Peyer's patch (tissue), 4 donors: ENCODE results near the gene MREG. TPM values are rescaled to one million over a fixed set of nuclear protein-coding genes. Genes with fewer than 3 reads are reported as not detected.
"Not testable (repeated sequence)": the region's sequence is repeated elsewhere in the genome, so short reads cannot be mapped to it uniquely, and the experiment has no call there.

Experiments
- DNase-seq, 3 donors: peaks; one replicate each; pipeline ENCODE4 v3.0.0-alpha.2; 2017 to 2019
- H3K27ac ChIP-seq, 4 donors: fragments of 200-600 bp; sonication (generic); one replicate each; pipeline ENCODE4 v1.5.1; 2016 to 2019
- H3K27me3 ChIP-seq, 2 donors: fragments of 200-600 bp; sonication (generic); one replicate each; pipeline ENCODE4 v1.5.1; 2019
- H3K36me3 ChIP-seq, 3 donors: fragments of 200-600 bp; sonication (generic); one replicate each; pipeline ENCODE4 v1.5.1; 2016 to 2019
- H3K4me1 ChIP-seq, 4 donors: fragments of 200-600 bp; sonication (generic); one replicate each; pipeline ENCODE4 v1.5.1; 2016 to 2019
- H3K4me3 ChIP-seq, 4 donors: fragments of 200-600 bp; sonication (generic); 1 replicate in 3 of 4; 2 replicates in 1 of 4; pipeline ENCODE4 v1.5.1; 2016 to 2019; ENCODE audit warnings: mild to moderate bottlenecking in 1 of 4
- H3K9me3 ChIP-seq, 4 donors: fragments of 200-600 bp; sonication (generic); one replicate each; pipeline ENCODE4 v1.5.1; 2016 to 2019; ENCODE audit warnings: mild to moderate bottlenecking in 1 of 4
- CTCF ChIP-seq, 6 experiments: fragments of 450-650 bp in 4 of 6; fragments of 200-600 bp in 2 of 6; sonication (generic) in 1 of 6; IDR thresholded peaks; one replicate each; pipeline ENCODE4 v1.5.1; 2017 to 2019; ENCODE audit warnings: antibody characterized with exemption in 6 of 6, mild to moderate bottlenecking in 3 of 6, moderate library complexity in 1 of 6
- POLR2A ChIP-seq, 2 donors: fragments of 450-650 bp; IDR thresholded peaks; one replicate each; pipeline ENCODE4 v1.5.1; 2017; ENCODE audit warnings: antibody characterized with exemption in 2 of 2, mild to moderate bottlenecking in 2 of 2, moderate library complexity in 2 of 2
- total RNA-seq, 4 donors: library from RNA; depleted of rRNA; stranded (reverse); fragments of >200 nt; gene quantifications; one replicate each; pipeline ENCODE4 v1.1.0, GENCODE V29; 2016

Gene MREG
- total RNA-seq, 4 donors from 2014 or later, result 6.2 to 10.7 (median 7.2) TPM

- Histone ChIP-seq H3K4me3 (no peak overlapping the region), H3K36me3 (no peaks in the 10 kb centered on the region), H3K9me3 (no peaks in the 10 kb centered on the region), H3K27me3 (no peaks in the 10 kb centered on the region), H3K4me1 (no peaks in the 10 kb centered on the region), H3K27ac (no peak overlapping the region)
- DNase-seq, result no peak
- TF ChIP-seq POLR2A (IDR thresholded peaks at IDR 0.05) (no peak), CTCF (IDR thresholded peaks at IDR 0.05) (no peak)
Observed at GRCh38 chr2:216014986-216015385, 1.6 kb upstream of the MREG start.

GRCh38 chr2:216014006-216014405 is 655 bp upstream of the MREG start:
- H3K4me3 ChIP-seq, result no peak overlapping the region
- no peak for TF ChIP-seq POLR2A (IDR thresholded peaks at IDR 0.05)
- TF ChIP-seq CTCF (IDR thresholded peaks at IDR 0.05), result no peak

GRCh38 chr2:216012830-216013079 is 596 bp downstream of the MREG start:
- H3K36me3 ChIP-seq, result no peaks in the 10 kb centered on the region
- H3K4me3 ChIP-seq, result peak overlapping the region; percentile 59 to 80 (median 73)
- H3K4me1 ChIP-seq, result no peaks in the 10 kb centered on the region
- DNase-seq, result no peak
- H3K27ac ChIP-seq, result peak overlapping the region in 1 of 4 donors; percentile 59
- no peaks in the 10 kb centered on the region for H3K27me3 ChIP-seq
- TF ChIP-seq POLR2A (IDR thresholded peaks at IDR 0.05) (no peak), CTCF (IDR thresholded peaks at IDR 0.05) (no peak)
- no peaks in the 10 kb centered on the region for H3K9me3 ChIP-seq

More at GRCh38 chr2:216014006-216014405, 655 bp upstream of the MREG start:
- Histone ChIP-seq H3K27me3 (no peaks in the 10 kb centered on the region), H3K27ac (no peak overlapping the region), H3K36me3 (no peaks in the 10 kb centered on the region), H3K4me1 (no peaks in the 10 kb centered on the region), H3K9me3 (no peaks in the 10 kb centered on the region)
- DNase-seq, result no peak

GRCh38 chr2:216012133-216012829 is 1.1 kb downstream of the MREG start:
- no peak overlapping the region for H3K27ac ChIP-seq
- peak overlapping the region; percentile 59 to 80 (median 73) for H3K4me3 ChIP-seq
- DNase-seq, result no peak

GRCh38 chr2:216009215-216009614 is 4.1 kb downstream of the MREG start:
- not testable (repeated sequence) for DNase-seq, H3K4me1 ChIP-seq, H3K27me3 ChIP-seq, H3K27ac ChIP-seq, H3K9me3 ChIP-seq, H3K4me3 ChIP-seq, H3K36me3 ChIP-seq

More at GRCh38 chr2:216012133-216012829, 1.1 kb downstream of the MREG start:
- Histone ChIP-seq H3K27me3 (no peaks in the 10 kb centered on the region), H3K9me3 (no peaks in the 10 kb centered on the region), H3K36me3 (no peaks in the 10 kb centered on the region), H3K4me1 (no peaks in the 10 kb centered on the region)
- TF ChIP-seq CTCF (IDR thresholded peaks at IDR 0.05), result peak in 3 of 6 experiments; percentile 26 to 33 (median 28)
- no peak for TF ChIP-seq POLR2A (IDR thresholded peaks at IDR 0.05)

- H3K36me3 ChIP-seq, result no peaks in the 10 kb centered on the region
- no peaks in the 10 kb centered on the region for H3K9me3 ChIP-seq
- DNase-seq, result no peak
- no peaks in the 10 kb centered on the region for H3K4me1 ChIP-seq
- no peak for TF ChIP-seq POLR2A (IDR thresholded peaks at IDR 0.05)
- TF ChIP-seq CTCF (IDR thresholded peaks at IDR 0.05), result no peak
- no peak overlapping the region for H3K27ac ChIP-seq
- no peaks in the 10 kb centered on the region for H3K27me3 ChIP-seq
- no peak overlapping the region for H3K4me3 ChIP-seq
Observed at GRCh38 chr2:216008387-216008786, 5.0 kb downstream of the MREG start.
